ENCODE results near the gene STK32C.
"Not testable (repeated sequence)": the region's sequence is repeated elsewhere in the genome, so short reads cannot be mapped to it uniquely, and the experiment has no call there.

The STK32C gene

GRCh38 chr10:132272231-132272971, 35.3 kb downstream of the STK32C start:
- in situ Hi-C loops (cut with MboI; ENCODE audit: low pct_unique_long_range_greater_than_20kb, low sequenced_read_pairs, unreplicated experiment) = no loop called here
- TF ChIP-seq CTCF (IDR thresholded peaks at IDR 0.05; ENCODE audit: extremely low read depth, insufficient read depth, missing control alignments) = no peak
- no peak for DNase-seq (ENCODE audit: low spot score)

GRCh38 chr10:132271458-132272230, 36.1 kb downstream of the STK32C start:
- no peak for TF ChIP-seq CTCF (IDR thresholded peaks at IDR 0.05; ENCODE audit: extremely low read depth, insufficient read depth, missing control alignments)
- DNase-seq (ENCODE audit: low spot score) = no peak
- in situ Hi-C loops (cut with MboI; ENCODE audit: low pct_unique_long_range_greater_than_20kb, low sequenced_read_pairs, unreplicated experiment) = no loop called here

GRCh38 chr10:132270721-132271457, 36.9 kb downstream of the STK32C start:
- in situ Hi-C loops (cut with MboI; ENCODE audit: low pct_unique_long_range_greater_than_20kb, low sequenced_read_pairs, unreplicated experiment) = no loop called here

GRCh38 chr10:132270256-132270655, 37.5 kb downstream of the STK32C start:
- TF ChIP-seq CTCF (IDR thresholded peaks at IDR 0.05; ENCODE audit: extremely low read depth, insufficient read depth, missing control alignments) = no peak
- in situ Hi-C loops (cut with MboI; ENCODE audit: low pct_unique_long_range_greater_than_20kb, low sequenced_read_pairs, unreplicated experiment) = no loop called here

More at GRCh38 chr10:132270721-132271457, 36.9 kb downstream of the STK32C start:
- TF ChIP-seq CTCF (IDR thresholded peaks at IDR 0.05; ENCODE audit: extremely low read depth, insufficient read depth, missing control alignments) = no peak
- no peak for DNase-seq (ENCODE audit: low spot score)

GRCh38 chr10:132269266-132270230, 38.2 kb downstream of the STK32C start:
- no peak for TF ChIP-seq CTCF (IDR thresholded peaks at IDR 0.05; ENCODE audit: extremely low read depth, insufficient read depth, missing control alignments)
- no peak for DNase-seq (ENCODE audit: low spot score)
- in situ Hi-C loops (cut with MboI; ENCODE audit: low pct_unique_long_range_greater_than_20kb, low sequenced_read_pairs, unreplicated experiment) = no loop called here

More at GRCh38 chr10:132270256-132270655, 37.5 kb downstream of the STK32C start:
- no peak for DNase-seq (ENCODE audit: low spot score)

GRCh38 chr10:132267916-132268315, 39.8 kb downstream of the STK32C start:
- DNase-seq (ENCODE audit: low spot score); in situ Hi-C loops (cut with MboI; ENCODE audit: low pct_unique_long_range_greater_than_20kb, low sequenced_read_pairs, unreplicated experiment): not testable (repeated sequence)

Data from GM13977 (cell line).